Cardiac muscle cell (in vitro differentiated cells and primary cell): ENCODE data around the gene CORO1C. TPM values are rescaled to one million over a fixed set of nuclear protein-coding genes. Genes with fewer than 3 reads are reported as not detected.

Experiments used
- DNase-seq, 2 donors: peaks; one replicate each; pipeline versions ENCODE4 v3.0.0 to v3.0.0-alpha.2; 2010 to 2017; ENCODE audit warnings: low read depth in 1 of 2, low spot score in 1 of 2
- H3K27ac ChIP-seq: fragments of 200-600 bp; sonication (generic); 2 replicates; pipeline ENCODE4 v1.5.1; 2016
- H3K27me3 ChIP-seq: fragments of 200-600 bp; sonication (generic); 2 replicates; pipeline ENCODE4 v1.6.0; 2016; ENCODE audit warnings: control low read depth
- H3K36me3 ChIP-seq: fragments of 200-600 bp; sonication (generic); 2 replicates; pipeline ENCODE4 v1.5.1; 2016; ENCODE audit warnings: control low read depth
- H3K4me1 ChIP-seq: fragments of 200-600 bp; sonication (generic); 2 replicates; pipeline ENCODE4 v1.8.1; 2017; ENCODE audit warnings: low read depth, mild to moderate bottlenecking, mixed run types
- H3K4me3 ChIP-seq: fragments of 200-600 bp; sonication (generic); 2 replicates; pipeline ENCODE4 v1.5.1; 2016; ENCODE audit warnings: mild to moderate bottlenecking
- H3K9me3 ChIP-seq: fragments of 200-600 bp; sonication (generic); 2 replicates; pipeline ENCODE4 v1.5.1; 2017; ENCODE audit warnings: low read depth, mild to moderate bottlenecking, control low read depth
- CTCF ChIP-seq: IDR thresholded peaks from 2 replicates; pipeline ENCODE4 v1.5.1; 2012; ENCODE audit warnings: low read depth, mild to moderate bottlenecking, low read length
- polyA plus RNA-seq: library from polyadenylated mRNA; unstranded; fragments of >200 nt; fragmentation: Nextera tagmentation; extraction: Ambion mirVana; gene quantifications from 2 replicates; pipeline ENCODE4 v1.2.1, GENCODE V29; 2016
- total RNA-seq: library from RNA; depleted of rRNA; stranded (reverse); fragments of >200 nt; gene quantifications from 2 replicates; pipeline ENCODE4 v1.2.3, GENCODE V29; 2016

Gene CORO1C
- total and polyA plus RNA-seq, 2 experiments from 2014 or later, result 65.4 to 72.5 TPM

- no peaks in the 10 kb centered on the region for H3K27me3 ChIP-seq
- no peak overlapping the region for H3K27ac ChIP-seq
- TF ChIP-seq CTCF, result no peak
- no peak overlapping the region for H3K4me3 ChIP-seq
- no peaks in the 10 kb centered on the region for H3K4me1 ChIP-seq
- H3K36me3 ChIP-seq, result no peaks in the 10 kb centered on the region
- no peak for DNase-seq
- H3K9me3 ChIP-seq, result no peaks in the 10 kb centered on the region
Measured at GRCh38 chr12:108599541-108599940, 131.8 kb downstream of the CORO1C start.

GRCh38 chr12:108598553-108599250 is 132.6 kb downstream of the CORO1C start:
- Histone ChIP-seq H3K9me3 (no peaks in the 10 kb centered on the region), H3K4me3 (no peak overlapping the region), H3K27me3 (no peaks in the 10 kb centered on the region), H3K4me1 (no peaks in the 10 kb centered on the region), H3K36me3 (no peaks in the 10 kb centered on the region), H3K27ac (no peak overlapping the region)
- no peak for DNase-seq
- TF ChIP-seq CTCF, result no peak

- Histone ChIP-seq H3K4me1 (no peaks in the 10 kb centered on the region), H3K4me3 (no peak within 1 kb of the TSS), H3K9me3 (no peaks in the 10 kb centered on the region), H3K27me3 (no peaks in the 10 kb centered on the region), H3K36me3 (no peaks in the 10 kb centered on the region), H3K27ac (no peak within 1 kb of the TSS)
- DNase-seq, result peak in 1 of 2 donors; percentile 71
- no peak for TF ChIP-seq CTCF
Measured at GRCh38 chr12:108597559-108598471, 133.5 kb downstream of the CORO1C start, which contains the start of gene TMEM119. TMEM119 (minus strand) TSS chr12:108598084; CDS start chr12:108592383, 5,701 bp downstream.

- H3K4me1 ChIP-seq, result no peaks in the 10 kb centered on the region
- H3K9me3 ChIP-seq, result no peaks in the 10 kb centered on the region
- H3K4me3 ChIP-seq, result no peak overlapping the region
- no peaks in the 10 kb centered on the region for H3K36me3 ChIP-seq
- no peaks in the 10 kb centered on the region for H3K27me3 ChIP-seq
- no peak overlapping the region for H3K27ac ChIP-seq
- DNase-seq, result no peak
- TF ChIP-seq CTCF, result no peak
Measured at GRCh38 chr12:108596854-108597558, 134.3 kb downstream of the CORO1C start.

- H3K27ac ChIP-seq, result no peak overlapping the region
- no peaks in the 10 kb centered on the region for H3K27me3 ChIP-seq
- no peak for DNase-seq
- H3K4me1 ChIP-seq, result no peaks in the 10 kb centered on the region
- no peaks in the 10 kb centered on the region for H3K9me3 ChIP-seq
- no peaks in the 10 kb centered on the region for H3K36me3 ChIP-seq
- no peak overlapping the region for H3K4me3 ChIP-seq
- no peak for TF ChIP-seq CTCF
Measured at GRCh38 chr12:108595711-108596647, 135.3 kb downstream of the CORO1C start.
